ENCODE results near the gene PODXL2. TPM values are rescaled to one million over a fixed set of nuclear protein-coding genes. Genes with fewer than 3 reads are reported as not detected.
A peak's percentile ranks its signal among the peaks of the same experiment; 100 is the strongest.
"Not testable (repeated sequence)": the region's sequence is repeated elsewhere in the genome, so short reads cannot be mapped to it uniquely, and the experiment has no call there.

PODXL2 gene
- total RNA-seq, 2 experiments from 2014 or later: 0.95 to 1.1 TPM

- Mint-ChIP-seq H3K27me3 (peaks cover 5% of the 10 kb centered on the region), H3K4me3 (no peak overlapping the region), H3K4me1 (no peaks in the 10 kb centered on the region), H3K27ac (no peak overlapping the region), H3K36me3 (ENCODE audit: low read depth) (no peaks in the 10 kb centered on the region), H3K9me3 (no peaks in the 10 kb centered on the region)
- DNase-seq: no peak
- CTCF ChIA-PET: no interaction called here
- POLR2A ChIA-PET: no interaction called here
Measured at GRCh38 chr3:127654374-127654773, 25.4 kb downstream of the PODXL2 start.

DNA sequence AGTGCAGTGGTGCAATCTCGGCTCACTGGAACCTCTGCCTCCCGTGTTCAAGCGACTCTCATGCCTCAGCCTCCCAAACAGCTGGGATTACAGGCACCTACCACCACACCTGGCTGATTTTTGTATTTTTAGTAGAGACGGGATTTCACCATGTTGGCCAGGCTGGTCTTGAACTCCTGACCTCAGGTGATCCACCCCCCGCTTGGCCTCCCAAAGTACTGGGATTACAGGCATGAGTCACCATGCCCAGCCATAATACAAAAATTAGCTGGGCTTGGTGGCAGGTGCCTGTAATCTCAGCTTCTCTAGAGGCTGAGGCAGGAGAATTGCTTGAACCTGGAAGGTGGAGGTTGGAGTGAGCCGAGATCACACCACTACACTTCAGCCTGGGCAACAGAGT lies 26.0 kb downstream of the PODXL2 start:
- H3K27me3 Mint-ChIP-seq; H3K9me3 Mint-ChIP-seq; H3K4me3 Mint-ChIP-seq; H3K36me3 Mint-ChIP-seq (ENCODE audit: low read depth); POLR2A ChIA-PET; H3K27ac Mint-ChIP-seq; H3K4me1 Mint-ChIP-seq; DNase-seq: not testable (repeated sequence)
- CTCF ChIA-PET: interaction anchor here (1.5 kb wide), 1 partner anchor 10 kb away, joined by 3 read pairs; no protein-coding TSS in a partner anchor

DNA sequence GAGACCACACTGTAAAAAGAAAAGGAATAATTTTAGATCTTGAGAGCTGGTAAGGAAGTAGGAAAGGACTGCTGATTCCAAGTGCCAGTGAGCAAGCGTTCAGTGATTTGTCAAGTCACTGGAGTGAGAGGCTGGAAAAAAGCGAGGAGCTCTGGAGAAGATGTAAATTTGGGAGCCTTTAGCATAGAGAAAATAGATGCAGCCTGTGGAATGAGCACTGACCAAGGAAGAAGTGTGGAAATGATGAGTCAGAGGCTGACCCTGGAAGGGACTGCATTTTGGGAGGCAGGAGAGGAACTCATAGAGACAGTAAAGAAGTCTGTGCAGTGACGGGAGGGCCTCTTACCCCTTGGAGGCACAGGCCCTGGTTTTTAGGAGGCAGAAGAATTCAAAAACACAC lies 26.7 kb downstream of the PODXL2 start:
- Mint-ChIP-seq H3K27ac (no peak overlapping the region), H3K4me3 (no peak overlapping the region), H3K4me1 (no peaks in the 10 kb centered on the region), H3K27me3 (peaks cover 5% of the 10 kb centered on the region), H3K9me3 (no peaks in the 10 kb centered on the region), H3K36me3 (ENCODE audit: low read depth) (no peaks in the 10 kb centered on the region)
- ChIA-PET CTCF (interaction anchor here (1.5 kb wide), 1 partner anchor 11 kb away, joined by 3 read pairs; no protein-coding TSS in a partner anchor), POLR2A (no interaction called here)
- DNase-seq: no peak

- H3K36me3 Mint-ChIP-seq (ENCODE audit: low read depth): no peaks in the 10 kb centered on the region
- peaks cover 5% of the 10 kb centered on the region for H3K27me3 Mint-ChIP-seq
- no peaks in the 10 kb centered on the region for H3K4me1 Mint-ChIP-seq
- DNase-seq: no peak
- H3K4me3 Mint-ChIP-seq: no peak overlapping the region
- H3K27ac Mint-ChIP-seq: no peak overlapping the region
- ChIA-PET POLR2A (no interaction called here), CTCF (interaction anchor here (1.3 kb wide), 1 partner anchor 9 kb away, joined by 4 read pairs; no protein-coding TSS in a partner anchor)
- H3K9me3 Mint-ChIP-seq: no peaks in the 10 kb centered on the region
Measured at GRCh38 chr3:127656906-127657305, 27.9 kb downstream of the PODXL2 start.

DNA sequence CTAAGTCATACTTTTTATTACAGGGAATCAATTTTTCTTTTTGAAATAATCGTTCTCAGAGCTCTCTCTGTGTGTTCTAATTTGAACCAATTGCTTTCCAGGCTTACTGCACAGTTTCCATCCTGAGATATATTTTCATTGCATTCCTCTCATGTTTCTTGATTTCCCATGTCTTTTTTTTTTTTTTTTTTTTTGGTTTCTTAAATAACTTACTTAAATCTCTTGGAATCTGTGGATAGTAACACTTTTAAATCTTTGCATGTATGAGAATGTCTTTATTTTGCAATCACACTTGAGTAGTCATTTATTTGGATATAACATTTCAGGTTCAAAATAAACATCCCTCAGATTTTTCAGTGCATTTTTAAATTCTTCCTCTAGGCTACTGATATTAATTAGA lies 29.2 kb downstream of the PODXL2 start:
- H3K27me3 Mint-ChIP-seq: peaks cover 5% of the 10 kb centered on the region
- no peak for DNase-seq
- H3K4me3 Mint-ChIP-seq: no peak overlapping the region
- no peaks in the 10 kb centered on the region for H3K36me3 Mint-ChIP-seq (ENCODE audit: low read depth)
- no peaks in the 10 kb centered on the region for H3K9me3 Mint-ChIP-seq
- CTCF ChIA-PET: interaction anchor here (0.7 to 1.6 kb wide), 5 partner anchors 9 to 904 kb away, joined by 3 to 6 read pairs (median 4); no protein-coding TSS in a partner anchor
- no peak overlapping the region for H3K27ac Mint-ChIP-seq
- H3K4me1 Mint-ChIP-seq: no peaks in the 10 kb centered on the region
- POLR2A ChIA-PET: interaction anchor here (0.6 to 1.3 kb wide), 2 partner anchors 14 to 25 kb away, joined by 3 read pairs; no protein-coding TSS in a partner anchor

DNA sequence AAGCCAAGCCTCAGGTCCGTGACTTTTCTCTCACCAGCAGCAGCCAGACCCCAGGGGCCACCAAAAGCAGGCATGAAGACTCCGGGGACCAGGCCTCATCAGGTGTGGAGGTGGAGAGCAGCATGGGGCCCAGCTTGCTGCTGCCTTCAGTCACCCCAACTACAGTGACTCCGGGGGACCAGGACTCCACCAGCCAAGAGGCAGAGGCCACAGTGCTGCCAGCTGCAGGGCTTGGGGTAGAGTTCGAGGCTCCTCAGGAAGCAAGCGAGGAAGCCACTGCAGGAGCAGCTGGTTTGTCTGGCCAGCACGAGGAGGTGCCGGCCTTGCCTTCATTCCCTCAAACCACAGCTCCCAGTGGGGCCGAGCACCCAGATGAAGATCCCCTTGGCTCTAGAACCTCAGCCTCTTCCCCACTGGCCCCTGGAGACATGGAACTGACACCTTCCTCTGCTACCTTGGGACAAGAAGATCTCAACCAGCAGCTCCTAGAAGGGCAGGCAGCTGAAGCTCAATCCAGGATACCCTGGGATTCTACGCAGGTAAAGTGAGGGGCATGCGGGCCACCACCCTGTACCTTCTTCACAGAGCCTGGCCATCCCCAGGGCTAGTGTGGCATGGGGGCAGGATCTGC lies 31.8 kb downstream of the PODXL2 start:
- Mint-ChIP-seq H3K27me3 (peaks cover 4% of the 10 kb centered on the region), H3K9me3 (no peaks in the 10 kb centered on the region), H3K4me3 (no peak overlapping the region), H3K27ac (no peak overlapping the region), H3K36me3 (ENCODE audit: low read depth) (no peaks in the 10 kb centered on the region), H3K4me1 (no peaks in the 10 kb centered on the region)
- POLR2A ChIA-PET: interaction anchor here (3.3 kb wide), 1 partner anchor 11 kb away, joined by 16 read pairs; no protein-coding TSS in a partner anchor
- no peak for DNase-seq
- CTCF ChIA-PET: no interaction called here

- H3K4me3 Mint-ChIP-seq: no peak overlapping the region
- peaks cover 4% of the 10 kb centered on the region for H3K27me3 Mint-ChIP-seq
- H3K4me1 Mint-ChIP-seq: no peaks in the 10 kb centered on the region
- no peak for DNase-seq
- CTCF ChIA-PET: interaction anchor here (1.4 kb wide), 1 partner anchor 87 kb away, joined by 4 read pairs; no protein-coding TSS in a partner anchor
- no peak overlapping the region for H3K27ac Mint-ChIP-seq
- POLR2A ChIA-PET: interaction anchor here (3.3 kb wide), 1 partner anchor 10 kb away, joined by 16 read pairs; no protein-coding TSS in a partner anchor
- no peaks in the 10 kb centered on the region for H3K36me3 Mint-ChIP-seq (ENCODE audit: low read depth)
- no peaks in the 10 kb centered on the region for H3K9me3 Mint-ChIP-seq
Measured at GRCh38 chr3:127661600-127661999, 32.6 kb downstream of the PODXL2 start.

GRCh38 chr3:127662001-127662469 lies 33.0 kb downstream of the PODXL2 start:
- H3K27ac Mint-ChIP-seq: no peak overlapping the region
- no peaks in the 10 kb centered on the region for H3K4me1 Mint-ChIP-seq
- H3K36me3 Mint-ChIP-seq (ENCODE audit: low read depth): no peaks in the 10 kb centered on the region
- DNase-seq: peak; percentile 3
- ChIA-PET CTCF (interaction anchor here (1.0 to 1.4 kb wide), 2 partner anchors 9 to 87 kb away, joined by 3 to 4 read pairs; no protein-coding TSS in a partner anchor), POLR2A (interaction anchor here (3.3 kb wide), 1 partner anchor 9 kb away, joined by 16 read pairs; no protein-coding TSS in a partner anchor)
- peaks cover 4% of the 10 kb centered on the region for H3K27me3 Mint-ChIP-seq
- no peak overlapping the region for H3K4me3 Mint-ChIP-seq
- H3K9me3 Mint-ChIP-seq: no peaks in the 10 kb centered on the region

- ChIA-PET POLR2A (interaction anchor here (3.3 kb wide), 1 partner anchor 8 kb away, joined by 16 read pairs; no protein-coding TSS in a partner anchor), CTCF (interaction anchor here (1.0 to 1.4 kb wide), 2 partner anchors 10 to 88 kb away, joined by 3 to 4 read pairs; no protein-coding TSS in a partner anchor)
- Mint-ChIP-seq H3K27ac (no peak overlapping the region), H3K27me3 (peaks cover 2% of the 10 kb centered on the region), H3K4me1 (no peaks in the 10 kb centered on the region), H3K4me3 (no peak overlapping the region), H3K9me3 (no peaks in the 10 kb centered on the region), H3K36me3 (ENCODE audit: low read depth) (no peaks in the 10 kb centered on the region)
- peak; percentile 6 for DNase-seq
Measured at GRCh38 chr3:127663151-127663550, 34.2 kb downstream of the PODXL2 start.

GRCh38 chr3:127665165-127665564 lies 36.2 kb downstream of the PODXL2 start:
- Mint-ChIP-seq H3K27me3 (peaks cover 2% of the 10 kb centered on the region), H3K4me1 (no peaks in the 10 kb centered on the region), H3K9me3 (no peaks in the 10 kb centered on the region), H3K27ac (no peak overlapping the region), H3K36me3 (ENCODE audit: low read depth) (no peaks in the 10 kb centered on the region), H3K4me3 (no peak overlapping the region)
- CTCF ChIA-PET: no interaction called here
- no peak for DNase-seq
- POLR2A ChIA-PET: no interaction called here

GRCh38 chr3:127665586-127665985 lies 36.6 kb downstream of the PODXL2 start:
- POLR2A ChIA-PET: no interaction called here
- H3K27ac Mint-ChIP-seq: no peak overlapping the region

DNA sequence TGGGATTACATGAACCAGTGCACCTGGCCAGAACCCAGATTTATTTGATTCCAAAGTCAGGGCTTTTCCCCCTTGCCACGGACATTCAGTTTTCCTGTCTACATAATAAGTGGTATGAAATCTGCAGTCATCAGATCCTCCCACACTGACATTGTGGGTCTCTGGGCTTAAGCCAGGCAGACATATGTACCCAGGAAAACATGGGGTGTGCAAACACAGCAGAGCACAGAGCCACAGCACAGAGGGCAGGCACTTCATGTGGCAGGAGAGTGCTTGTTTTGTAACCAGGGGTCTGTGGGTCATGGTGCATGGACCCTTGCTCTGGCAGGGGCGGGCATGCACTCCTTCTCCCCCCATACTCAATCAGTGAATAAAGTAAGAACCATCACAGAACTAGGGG lies 37.7 kb downstream of the PODXL2 start:
- CTCF ChIA-PET: no interaction called here
- no peaks in the 10 kb centered on the region for H3K36me3 Mint-ChIP-seq (ENCODE audit: low read depth)
- H3K27ac Mint-ChIP-seq: no peak overlapping the region
- H3K9me3 Mint-ChIP-seq: no peaks in the 10 kb centered on the region
- POLR2A ChIA-PET: no interaction called here
- peaks cover 2% of the 10 kb centered on the region for H3K27me3 Mint-ChIP-seq
- no peak overlapping the region for H3K4me3 Mint-ChIP-seq
- peaks cover 6% of the 10 kb centered on the region for H3K4me1 Mint-ChIP-seq
- peak; percentile 9 for DNase-seq

More at GRCh38 chr3:127665586-127665985, 36.6 kb downstream of the PODXL2 start:
- Mint-ChIP-seq H3K9me3 (no peaks in the 10 kb centered on the region), H3K4me3 (no peak overlapping the region), H3K36me3 (ENCODE audit: low read depth) (no peaks in the 10 kb centered on the region), H3K27me3 (peaks cover 2% of the 10 kb centered on the region), H3K4me1 (no peaks in the 10 kb centered on the region)
- DNase-seq: peak; percentile 5
- CTCF ChIA-PET: no interaction called here

DNA sequence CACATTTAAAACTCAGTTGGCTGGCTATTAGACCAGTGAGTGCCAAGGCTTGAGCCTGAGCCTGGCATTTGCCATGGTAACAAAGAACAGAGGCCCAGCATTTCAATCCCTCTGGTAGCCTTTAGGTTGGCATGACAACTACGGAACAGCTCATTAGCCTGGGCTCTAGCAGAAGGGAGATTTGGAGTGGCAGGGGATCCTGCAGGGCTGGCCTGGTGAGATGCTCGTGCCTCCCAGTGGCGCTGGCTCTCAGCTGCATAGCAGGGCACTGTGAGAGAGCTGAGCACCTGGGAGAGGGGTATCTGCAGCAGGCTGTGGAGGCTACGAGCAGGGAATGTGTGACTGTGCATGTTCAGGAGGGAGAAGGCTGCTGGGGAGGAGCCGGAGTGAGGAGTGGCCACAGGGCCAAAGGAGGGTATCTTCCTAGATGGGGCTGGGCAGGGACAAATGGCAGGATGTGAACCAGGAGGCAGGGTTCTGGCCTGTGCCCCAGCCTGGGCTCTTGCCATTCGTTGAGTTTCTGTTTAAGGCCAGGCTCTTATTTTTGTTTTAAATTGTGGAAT lies 38.2 kb downstream of the PODXL2 start:
- no peaks in the 10 kb centered on the region for H3K9me3 Mint-ChIP-seq
- POLR2A ChIA-PET: no interaction called here
- H3K36me3 Mint-ChIP-seq (ENCODE audit: low read depth): peaks cover 2% of the 10 kb centered on the region
- no peak overlapping the region for H3K4me3 Mint-ChIP-seq
- H3K27ac Mint-ChIP-seq: no peak overlapping the region
- peaks cover 2% of the 10 kb centered on the region for H3K27me3 Mint-ChIP-seq
- CTCF ChIA-PET: no interaction called here
- H3K4me1 Mint-ChIP-seq: peaks cover 7% of the 10 kb centered on the region
- DNase-seq: peak; percentile 11
